T-cell (primary cell): ENCODE results near the gene USP20. TPM values are rescaled to one million over a fixed set of nuclear protein-coding genes. Genes with fewer than 3 reads are reported as not detected.
"Not testable (repeated sequence)": the region's sequence is repeated elsewhere in the genome, so short reads cannot be mapped to it uniquely, and the experiment has no call there.

Experiments
- ATAC-seq, 4 experiments: fragments of 200-7000 bp in 3 of 4; fragments of 150-1000 bp in 1 of 4; cut with Tn5 transposase; replicated peaks in 1 of 4; 1 replicate in 3 of 4; 2 replicates in 1 of 4; pipeline ENCODE4 v1.10.0; 2021; ENCODE audit warnings: moderate library complexity in 3 of 4, mild to moderate bottlenecking in 2 of 4, moderate number of reproducible peaks in 1 of 4
- CTCF ChIA-PET, 2 donors: fragments of 300-600 bp; sonication (Branson Sonifier 250); formaldehyde crosslinking; loops; one replicate each; lab custom pipeline; 2022; ENCODE audit warnings: antibody characterized with exemption in 2 of 2; lab: Charles Lee
- POLR2A ChIA-PET, 2 donors: fragments of 300-600 bp; sonication (Branson Sonifier 250); formaldehyde crosslinking; loops; one replicate each; lab custom pipeline; 2022; ENCODE audit warnings: antibody characterized with exemption in 2 of 2; lab: Charles Lee
- DNase-seq, 35 experiments: peaks; one replicate each; pipeline versions ENCODE4 v3.0.0 to v3.0.0-alpha.2; 2013 to 2023
- H3K27ac ChIP-seq: one replicate; pipeline ENCODE4 v1.5.1; 2013; ENCODE audit warnings: low read length
- H3K27me3 ChIP-seq, 2 experiments: replicated peaks in 1 of 2; 1 replicate in 1 of 2; 2 replicates in 1 of 2; pipeline versions ENCODE4 v1.6.1 to v1.7.0; 2013; ENCODE audit warnings: low read length in 1 of 2, mixed read lengths in 1 of 2; ENCODE audit not compliant: control insufficient read depth in 2 of 2, insufficient read depth in 2 of 2; ENCODE audit errors: extremely low read depth in 1 of 2
- H3K36me3 ChIP-seq, 2 donors: 1 replicate in 1 of 2; 2 replicates in 1 of 2; pipeline versions ENCODE4 v1.6.1 to v1.7.0; 2013; ENCODE audit warnings: low read length in 1 of 2; ENCODE audit not compliant: control insufficient read depth in 2 of 2, insufficient read depth in 1 of 2; ENCODE audit errors: extremely low read depth in 1 of 2
- H3K4me1 ChIP-seq, 2 experiments: 1 replicate in 1 of 2; 2 replicates in 1 of 2; pipeline versions ENCODE4 v1.6.1 to v1.7.0; 2013; ENCODE audit warnings: low read length in 2 of 2, mixed read lengths in 1 of 2; ENCODE audit not compliant: insufficient read depth in 2 of 2, control insufficient read depth in 1 of 2; ENCODE audit errors: extremely low read depth in 1 of 2
- H3K4me3 ChIP-seq, 2 donors: 1 replicate in 1 of 2; 2 replicates in 1 of 2; pipeline versions ENCODE4 v1.5.1 to v1.7.0; 2013; ENCODE audit warnings: mild to moderate bottlenecking in 2 of 2, low read length in 1 of 2, moderate library complexity in 1 of 2; ENCODE audit not compliant: control insufficient read depth in 1 of 2; ENCODE audit errors: extremely low read depth in 1 of 2
- H3K9me3 ChIP-seq: 2 replicates; pipeline ENCODE4 v1.7.0; 2013
- H3K27ac Mint-ChIP-seq, 2 donors: one replicate each; pipeline ENCODE4 v1.8.0; 2020 to 2021; ENCODE audit warnings: mild to moderate bottlenecking in 2 of 2, mixed read lengths in 2 of 2
- H3K27me3 Mint-ChIP-seq, 2 donors: one replicate each; pipeline ENCODE4 v1.8.0; 2021 to 2022; ENCODE audit warnings: mixed read lengths in 2 of 2
- H3K36me3 Mint-ChIP-seq: one replicate; pipeline ENCODE4 v1.8.0; 2021; ENCODE audit warnings: mixed read lengths
- H3K4me1 Mint-ChIP-seq, 3 donors: one replicate each; pipeline ENCODE4 v1.8.0; 2020 to 2022; ENCODE audit warnings: mixed read lengths in 3 of 3, mild to moderate bottlenecking in 1 of 3
- H3K4me3 Mint-ChIP-seq, 3 donors: one replicate each; pipeline ENCODE4 v1.8.0; 2020 to 2022; ENCODE audit warnings: mild to moderate bottlenecking in 3 of 3, mixed read lengths in 3 of 3, moderate library complexity in 3 of 3
- H3K9me3 Mint-ChIP-seq, 3 donors: one replicate each; pipeline ENCODE4 v1.8.0; 2020 to 2022; ENCODE audit warnings: mixed read lengths in 3 of 3
- WGBS: methylation state at CpG from one replicate; pipeline ENCODE4 v1.1.5; 2013; ENCODE audit warnings: missing lambda C conversion rate; ENCODE audit not compliant: insufficient coverage; 5-methylcytosine and 5-hydroxymethylcytosine counted together
- total RNA-seq, 35 experiments: library from RNA in 6 of 35; stranded (reverse) in 6 of 35; fragments of 120-200 nt in 1 of 35; gene quantifications; one replicate each; pipeline versions ENCODE4 v1.2.1 to v1.2.4 and lab custom pipeline; 2013 to 2026

The USP20 gene
- total RNA-seq, result 100 to 1,000 TPM; 105 to 140 (median 125) TPM
- total RNA-seq (2013), result 59.8 TPM
- total RNA-seq (lab: John Stamatoyannopoulos, UW), result 65.5 to 243 (median 176) reads per million in 29 experiments

- Mint-ChIP-seq H3K4me1 (peaks cover 61 to 64% (median 63%) of the 10 kb centered on the region in 3 donors), H3K36me3 (peaks cover 15% of the 10 kb centered on the region), H3K27ac (peak within 1 kb of the TSS; percentile 97), H3K4me3 (peak within 1 kb of the TSS; percentile 97 to 99 (median 97)), H3K27me3 (no peaks in the 10 kb centered on the region), H3K9me3 (no peaks in the 10 kb centered on the region)
- peak within 1 kb of the TSS; percentile 91 for H3K4me3 ChIP-seq
- peaks cover 35 to 56% of the 10 kb centered on the region in 2 experiments for H3K4me1 ChIP-seq
- ChIA-PET POLR2A (interaction anchor here (0.6 to 1.3 kb wide), 4 partner anchors 9 to 744 kb away, joined by 3 to 6 read pairs (median 4); partner anchors contain the start of gene FUBP3 (in 1 of the 2)), CTCF (interaction anchor here (0.6 to 0.7 kb wide), 2 partner anchors 121 to 997 kb away, joined by 3 to 4 read pairs; no protein-coding TSS in a partner anchor)
- H3K27me3 ChIP-seq, result no peaks in the 10 kb centered on the region
- ATAC-seq, result peak; percentile 90 to 95 (median 92)
- H3K36me3 ChIP-seq, result peaks cover 10 to 35% of the 10 kb centered on the region in 2 donors
- H3K27ac ChIP-seq, result peak within 1 kb of the TSS; percentile 75
- H3K9me3 ChIP-seq, result no peaks in the 10 kb centered on the region
- WGBS, result under 1% methylated on average over 81 of the region's 81 CpGs
- DNase-seq, result peak; percentile 90 to 99 (median 96)
Measured at GRCh38 chr9:129835128-129835859, at the start of gene USP20, which contains the start of gene C9orf78. Gene USP20, plus strand, starts transcription at chr9:129835458. Its CDS starts 17,098 bp downstream, at chr9:129852556. Gene C9orf78, minus strand, starts transcription at chr9:129835275. Its CDS starts 54 bp downstream, at chr9:129835221.

- DNase-seq, result no peak
- Histone ChIP-seq H3K4me1 (peaks cover 0 to 11% of the 10 kb centered on the region in 2 experiments), H3K36me3 (no peaks in the 10 kb centered on the region), H3K9me3 (no peaks in the 10 kb centered on the region), H3K4me3 (no peak overlapping the region), H3K27me3 (peaks cover 0 to 9% of the 10 kb centered on the region in 2 experiments), H3K27ac (no peak overlapping the region)
- H3K4me1 Mint-ChIP-seq, result peaks cover 5 to 9% (median 9%) of the 10 kb centered on the region in 3 donors
- H3K36me3 Mint-ChIP-seq, result no peaks in the 10 kb centered on the region
- ChIA-PET POLR2A (interaction anchor here in 1 of 2 donors (0.7 kb wide), 1 partner anchor 162 kb away, joined by 4 read pairs; no protein-coding TSS in a partner anchor), CTCF (interaction anchor here (0.7 to 1.4 kb wide), 4 partner anchors 49 to 653 kb away, joined by 3 to 12 read pairs (median 4); no protein-coding TSS in a partner anchor)
- no peak overlapping the region for H3K4me3 Mint-ChIP-seq
- peaks cover 6 to 14% of the 10 kb centered on the region in 2 donors for H3K27me3 Mint-ChIP-seq
- no peak overlapping the region for H3K27ac Mint-ChIP-seq
- ATAC-seq, result no peak
- H3K9me3 Mint-ChIP-seq, result no peaks in the 10 kb centered on the region
- no CpG with 5 or more reads among the region's 1 CpG for WGBS
Measured at GRCh38 chr9:129785866-129786265, 49.4 kb upstream of the USP20 start.

GRCh38 chr9:129786481-129786880 is 48.8 kb upstream of the USP20 start:
- H3K27ac ChIP-seq, result no peak overlapping the region
- no peaks in the 10 kb centered on the region for H3K9me3 ChIP-seq
- H3K4me1 Mint-ChIP-seq, result peaks cover 5 to 9% (median 9%) of the 10 kb centered on the region in 3 donors
- ATAC-seq (no peak), DNase-seq (no peak)
- no peaks in the 10 kb centered on the region for H3K9me3 Mint-ChIP-seq
- POLR2A ChIA-PET, result interaction anchor here in 1 of 2 donors (0.7 kb wide), 1 partner anchor 162 kb away, joined by 4 read pairs; no protein-coding TSS in a partner anchor
- 95% methylated on average over 10 of the region's 10 CpGs for WGBS
- peaks cover 0 to 11% of the 10 kb centered on the region in 2 experiments for H3K4me1 ChIP-seq
- CTCF ChIA-PET, result interaction anchor here (0.7 kb wide), 2 partner anchors 139 to 653 kb away, joined by 4 to 12 read pairs; no protein-coding TSS in a partner anchor
- no peaks in the 10 kb centered on the region for H3K36me3 Mint-ChIP-seq
- H3K27me3 Mint-ChIP-seq, result peaks cover 6 to 14% of the 10 kb centered on the region in 2 donors
- no peak overlapping the region for H3K27ac Mint-ChIP-seq
- H3K4me3 Mint-ChIP-seq, result no peak overlapping the region
- no peak overlapping the region for H3K4me3 ChIP-seq
- no peaks in the 10 kb centered on the region for H3K36me3 ChIP-seq
- peaks cover 0 to 9% of the 10 kb centered on the region in 2 experiments for H3K27me3 ChIP-seq

GRCh38 chr9:129794549-129794948 is 40.7 kb upstream of the USP20 start:
- no peak overlapping the region for H3K27ac Mint-ChIP-seq
- no peaks in the 10 kb centered on the region for H3K9me3 Mint-ChIP-seq
- peaks cover 5 to 7% (median 5%) of the 10 kb centered on the region in 3 donors for H3K4me1 Mint-ChIP-seq
- POLR2A ChIA-PET, result no interaction called here
- WGBS, result 89% methylated on average over 8 of the region's 8 CpGs
- Histone ChIP-seq H3K4me3 (no peak overlapping the region), H3K27ac (no peak overlapping the region), H3K9me3 (no peaks in the 10 kb centered on the region), H3K27me3 (peaks cover 0 to 9% of the 10 kb centered on the region in 2 experiments), H3K36me3 (no peaks in the 10 kb centered on the region), H3K4me1 (peaks cover 0 to 8% of the 10 kb centered on the region in 2 experiments)
- DNase-seq, result no peak
- no peak for ATAC-seq
- H3K4me3 Mint-ChIP-seq, result no peak overlapping the region
- CTCF ChIA-PET, result interaction anchor here in 1 of 2 donors (0.7 kb wide), 1 partner anchor 10 kb away, joined by 3 read pairs; no protein-coding TSS in a partner anchor
- H3K27me3 Mint-ChIP-seq, result no peaks in the 10 kb centered on the region
- H3K36me3 Mint-ChIP-seq, result no peaks in the 10 kb centered on the region

- POLR2A ChIA-PET, H3K36me3 Mint-ChIP-seq, H3K4me3 ChIP-seq, H3K4me1 Mint-ChIP-seq, H3K27ac ChIP-seq, DNase-seq, H3K4me3 Mint-ChIP-seq, H3K36me3 ChIP-seq, H3K27ac Mint-ChIP-seq, H3K27me3 ChIP-seq, ATAC-seq, H3K9me3 Mint-ChIP-seq, H3K9me3 ChIP-seq, H3K27me3 Mint-ChIP-seq, H3K4me1 ChIP-seq: not testable (repeated sequence)
- 100% methylated on average over 1 of the region's 2 CpGs for WGBS
- CTCF ChIA-PET, result interaction anchor here in 1 of 2 donors (0.9 kb wide), 1 partner anchor 70 kb away, joined by 3 read pairs; no protein-coding TSS in a partner anchor
Measured at GRCh38 chr9:129796029-129796428, 39.2 kb upstream of the USP20 start.

GRCh38 chr9:129798973-129799372 is 36.3 kb upstream of the USP20 start:
- no peak overlapping the region for H3K4me3 Mint-ChIP-seq
- ATAC-seq (no peak), DNase-seq (no peak)
- H3K9me3 ChIP-seq, result no peaks in the 10 kb centered on the region
- CTCF ChIA-PET, result no interaction called here
- no peaks in the 10 kb centered on the region for H3K36me3 Mint-ChIP-seq
- no peak overlapping the region for H3K4me3 ChIP-seq
- WGBS, result 100% methylated on average over 2 of the region's 6 CpGs
- no peak overlapping the region for H3K27ac ChIP-seq
- no peaks in the 10 kb centered on the region for H3K27me3 Mint-ChIP-seq
- POLR2A ChIA-PET, result no interaction called here
- no peak overlapping the region for H3K27ac Mint-ChIP-seq
- H3K27me3 ChIP-seq, result peaks cover 0 to 2% of the 10 kb centered on the region in 2 experiments
- no peaks in the 10 kb centered on the region for H3K36me3 ChIP-seq
- peaks cover 3 to 11% of the 10 kb centered on the region in 2 experiments for H3K4me1 ChIP-seq
- peaks cover 1 to 5% (median 5%) of the 10 kb centered on the region in 3 donors for H3K4me1 Mint-ChIP-seq
- no peaks in the 10 kb centered on the region for H3K9me3 Mint-ChIP-seq
